T-helper 1 cell treated with Interleukin-12 subunit alpha and Interleukin-12 subunit beta and Interleukin-4 antibody, amounts not matched to agents 30 μg/mL and 1 μg/mL, for 36 hours (primary cell): ENCODE data around the gene C5orf52.
"Not testable (repeated sequence)": the region's sequence is repeated elsewhere in the genome, so short reads cannot be mapped to it uniquely, and the experiment has no call there.

Source experiments
- H3K27ac Mint-ChIP-seq: one replicate; pipeline ENCODE4 v1.8.0; 2021; ENCODE audit warnings: mild to moderate bottlenecking, mixed read lengths
- H3K27me3 Mint-ChIP-seq: one replicate; pipeline ENCODE4 v1.8.0; 2021; ENCODE audit warnings: low read depth, mixed read lengths
- H3K36me3 Mint-ChIP-seq: one replicate; pipeline ENCODE4 v1.8.0; 2021; ENCODE audit warnings: low read depth, mixed read lengths
- H3K4me1 Mint-ChIP-seq: one replicate; pipeline ENCODE4 v1.8.0; 2021; ENCODE audit warnings: low read depth, mixed read lengths
- H3K4me3 Mint-ChIP-seq: one replicate; pipeline ENCODE4 v1.8.0; 2021; ENCODE audit warnings: mild to moderate bottlenecking, moderate library complexity, mixed read lengths
- H3K9me3 Mint-ChIP-seq: one replicate; pipeline ENCODE4 v1.8.0; 2021; ENCODE audit warnings: mixed read lengths

Gene C5orf52

DNA sequence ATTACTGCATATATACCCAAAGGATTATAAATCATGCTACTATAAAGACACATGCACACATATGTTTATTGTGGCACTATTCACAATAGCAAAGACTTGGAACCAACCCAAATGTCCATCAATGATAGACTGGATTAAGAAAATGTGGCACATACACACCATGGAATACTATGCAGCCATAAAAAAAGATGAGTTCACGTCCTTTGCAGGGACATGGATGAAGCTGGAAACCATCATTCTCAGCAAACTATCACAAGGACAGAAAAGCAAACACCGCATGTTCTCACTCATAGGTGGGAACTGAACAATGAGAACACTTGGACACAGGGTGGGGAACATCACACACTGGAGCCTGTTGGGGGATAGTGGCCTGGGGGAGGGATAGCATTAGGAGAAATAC is 55.3 kb downstream of the C5orf52 start:
- not testable (repeated sequence) for H3K27ac Mint-ChIP-seq, H3K4me1 Mint-ChIP-seq, H3K4me3 Mint-ChIP-seq, H3K27me3 Mint-ChIP-seq, H3K9me3 Mint-ChIP-seq, H3K36me3 Mint-ChIP-seq

DNA sequence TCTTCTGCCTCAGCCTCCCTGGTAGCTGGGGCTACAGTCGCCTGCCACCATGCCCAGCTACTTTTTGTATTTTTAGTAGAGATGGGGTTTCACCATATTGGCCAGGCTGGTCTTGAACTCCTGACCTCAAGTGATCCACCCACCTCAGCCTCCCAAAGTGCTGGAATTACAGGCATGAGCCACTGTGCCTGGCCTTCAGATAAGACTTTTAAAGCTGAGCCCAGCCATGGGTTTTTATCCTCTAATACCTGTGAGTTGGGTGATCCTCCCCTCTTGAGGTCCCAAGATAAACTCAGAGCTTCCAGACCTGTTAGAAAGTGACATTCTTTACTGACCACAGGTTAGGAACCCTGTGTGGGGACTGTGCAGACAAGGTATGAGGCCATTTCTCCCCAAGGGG is 56.5 kb downstream of the C5orf52 start:
- not testable (repeated sequence) for H3K27me3 Mint-ChIP-seq, H3K36me3 Mint-ChIP-seq, H3K4me3 Mint-ChIP-seq, H3K27ac Mint-ChIP-seq, H3K9me3 Mint-ChIP-seq
- H3K4me1 Mint-ChIP-seq: peaks cover 14% of the 10 kb centered on the region
